ENCODE data around the gene CAPS.

GRCh38 chr19:5943045-5943444 is 29.0 kb downstream of the CAPS start:
- TF ChIP-seq EZH2 (IDR thresholded peaks at IDR 0.05) (no peak), CTCF (IDR thresholded peaks at IDR 0.05) (no peak), EZH2phosphoT487 (IDR thresholded peaks at IDR 0.05) (no peak)

Data from neural progenitor cell (in vitro differentiated cells).